Heart right ventricle (tissue), 16 donors: ENCODE data around the gene ANKRD63. TPM values are rescaled to one million over a fixed set of nuclear protein-coding genes. Genes with fewer than 3 reads are reported as not detected.

Experiments
- ATAC-seq, 8 donors: fragments of 200-7000 bp; cut with Tn5 transposase; one replicate each; pipeline ENCODE4 v1.9.1; 2020; ENCODE audit warnings: mild to moderate bottlenecking in 8 of 8, moderate library complexity in 8 of 8, moderate number of reproducible peaks in 1 of 8
- DNase-seq, 2 donors: peaks; one replicate each; pipeline ENCODE4 v3.0.0-alpha.2; 2020
- H3K27ac ChIP-seq, 10 donors: fragments of 200-600 bp; sonication (generic) in 2 of 10; one replicate each; pipeline versions ENCODE4 v1.5.0 to v1.8.0; 2020 to 2022; ENCODE audit warnings: mild to moderate bottlenecking in 3 of 10
- H3K27me3 ChIP-seq, 7 donors: fragments of 200-600 bp; one replicate each; pipeline ENCODE4 v1.8.0; 2021 to 2022; ENCODE audit warnings: mild to moderate bottlenecking in 2 of 7
- H3K36me3 ChIP-seq, 9 donors: fragments of 200-600 bp; sonication (generic) in 1 of 9; one replicate each; pipeline versions ENCODE4 v1.5.0 to v1.8.0; 2020 to 2022; ENCODE audit warnings: mild to moderate bottlenecking in 2 of 9
- H3K4me1 ChIP-seq, 9 donors: fragments of 200-600 bp; sonication (generic) in 1 of 9; one replicate each; pipeline versions ENCODE4 v1.5.0 to v1.8.0; 2020 to 2022; ENCODE audit warnings: mild to moderate bottlenecking in 4 of 9
- H3K4me3 ChIP-seq, 10 donors: fragments of 200-600 bp; sonication (generic) in 2 of 10; one replicate each; pipeline versions ENCODE4 v1.5.0 to v1.8.0; 2020 to 2022; ENCODE audit warnings: mild to moderate bottlenecking in 7 of 10, moderate library complexity in 2 of 10
- H3K9me3 ChIP-seq, 11 donors: fragments of 200-600 bp in 10 of 11; sonication (generic) in 2 of 11; one replicate each; pipeline versions ENCODE4 v1.5.0 to v1.8.0; 2013 to 2022; ENCODE audit warnings: mild to moderate bottlenecking in 2 of 11, control low read depth in 1 of 11, moderate library complexity in 1 of 11
- CTCF ChIP-seq, 9 donors: fragments of 200-600 bp; sonication (generic) in 2 of 9; IDR thresholded peaks; one replicate each; pipeline versions ENCODE4 v1.5.0 to v1.8.0; 2021 to 2022; ENCODE audit warnings: antibody characterized with exemption in 9 of 9, mild to moderate bottlenecking in 5 of 9, moderate library complexity in 1 of 9
- WGBS, 2 donors: extraction: QIAGEN DNeasy Blood & Tissue Kit; methylation state at CpG; one replicate each; pipeline ENCODE4 v1.1.7; 2013; ENCODE audit warnings: inconsistent platforms in 1 of 2; 5-methylcytosine and 5-hydroxymethylcytosine counted together
- intact Hi-C, 10 donors: fragments of 100-400 bp; cut with DNase I; formaldehyde crosslinking; loops; one replicate each; pipeline versions ENCODE4 v1.11.1 to v1.14.2; 2022
- polyA plus RNA-seq, 2 donors: library from polyadenylated mRNA; stranded (reverse); fragments of 200-250 nt; gene quantifications; one replicate each; pipeline ENCODE4 v1.2.3, GENCODE V29; 2013
- total RNA-seq, 10 donors: library from RNA; stranded (reverse); fragmentation: NEBNext Ultra II Directional in 3 of 10; extraction: Animal tissue kit (Norgen Biotek cat#: 25700) in 3 of 10; gene quantifications; one replicate each; pipeline versions ENCODE4 v1.2.1 to v1.2.4, GENCODE V29; 2021 to 2023
- donor health status: Arrhythmogenic right ventricular cardiomyopathy.
- donor health status: ischemic (EF 13 %, LVEDD 7.1; RV severe dilation, severe dysfunction).
- donor health status: healthy with polysubstance abuse.
- donor health status: DM: no; HTN: yes; CAD: no.
- donor health status: DM: no; HTN: no; CAD: no.
- donor health status: ischemic (EF 25% LVEDD 6.9; RV normal size, moderate dysfunction).
- donor health status: ischemic (EF 25% LVEDD 5.7; RV mildly dilated, moderate dysfunction).
- donor health status: healthy.
- donor health status: DM: yes; HTN: yes; CAD: no.
- donor health status: Ischemic cardiomyopathy.
- donor health status: ischemic (EF 35%, LVEDD 5.7; RV mildly dilated, moderate dysfunction).
- donor health status: nonischemic (EF 11% LVEDD 7.7; RV severe dilation, severe dysfunction).
- donor health status: DM: yes; HTN: yes; CAD: no.
- donor health status: PGD.
- donor health status: ischemic (EF 29% LVEDD 5.4; RV normal size, mild dysfunction).
- donor health status: nonischemic (EF 23%, LVEDD 6.1; RV moderate dilation, normal function).

Gene ANKRD63
- total and polyA plus RNA-seq, 12 donors = 0.26 to 1.9 (median 0.44) TPM; not detected in 8

GRCh38 chr15:40281057-40281800 lies 1.6 kb downstream of the ANKRD63 start:
- TF ChIP-seq CTCF (IDR thresholded peaks at IDR 0.05) = no peak
- Histone ChIP-seq H3K4me1 (peaks cover 20 to 61% (median 45%) of the 10 kb centered on the region in 9 donors), H3K27ac (no peak overlapping the region), H3K27me3 (peaks cover 15 to 74% (median 67%) of the 10 kb centered on the region in 7 donors), H3K4me3 (peak overlapping the region in 4 of 10 donors; percentile 50 to 62 (median 56)), H3K9me3 (no peaks in the 10 kb centered on the region), H3K36me3 (no peaks in the 10 kb centered on the region)
- intact Hi-C loops = loop anchor here in 3 of 10 donors (2.0 to 5.0 kb wide), 3 partner anchors 24 to 141 kb away; no protein-coding TSS in a partner anchor
- DNase-seq (no peak), ATAC-seq (no peak)
- WGBS, 2 donors = 54 to 59% methylated on average over 43 of the region's 43 CpGs

- intact Hi-C loops = loop anchor here in 3 of 10 donors (1.0 to 5.0 kb wide), 4 partner anchors 24 to 142 kb away; no protein-coding TSS in a partner anchor
- no peak for DNase-seq
- 56 to 57% methylated on average over 30 of the region's 30 CpGs for WGBS, 2 donors
These were observed 2.4 kb downstream of the ANKRD63 start for GRCh38 chr15:40280260-40281056.

GRCh38 chr15:40279437-40280141 lies 3.3 kb downstream of the ANKRD63 start:
- no peaks in the 10 kb centered on the region for H3K9me3 ChIP-seq
- TF ChIP-seq CTCF (IDR thresholded peaks at IDR 0.05) = peak; percentile 97 to 100 (median 99)
- H3K36me3 ChIP-seq = no peaks in the 10 kb centered on the region
- ATAC-seq (peak; percentile 48 to 81 (median 74)), DNase-seq (peak; percentile 69 to 82)
- H3K4me3 ChIP-seq = no peak overlapping the region
- peaks cover 13 to 57% (median 32%) of the 10 kb centered on the region in 9 donors for H3K4me1 ChIP-seq
- H3K27ac ChIP-seq = no peak overlapping the region
- H3K27me3 ChIP-seq = peaks cover 15 to 74% (median 66%) of the 10 kb centered on the region in 7 donors
- intact Hi-C loops = loop anchor here (1.0 to 10.0 kb wide), 9 partner anchors 25 to 165 kb away; no protein-coding TSS in a partner anchor
- WGBS, 2 donors = 22 to 26% methylated on average over 40 of the region's 40 CpGs

More at GRCh38 chr15:40280260-40281056, 2.4 kb downstream of the ANKRD63 start:
- Histone ChIP-seq H3K4me3 (no peak overlapping the region), H3K27me3 (peaks cover 15 to 74% (median 67%) of the 10 kb centered on the region in 7 donors), H3K36me3 (no peaks in the 10 kb centered on the region), H3K9me3 (no peaks in the 10 kb centered on the region), H3K4me1 (peaks cover 17 to 56% (median 38%) of the 10 kb centered on the region in 9 donors), H3K27ac (no peak overlapping the region)
- TF ChIP-seq CTCF (IDR thresholded peaks at IDR 0.05) = no peak
- no peak for ATAC-seq
